ENCODE measurements around the gene NFYC.

NFYC gene

DNA sequence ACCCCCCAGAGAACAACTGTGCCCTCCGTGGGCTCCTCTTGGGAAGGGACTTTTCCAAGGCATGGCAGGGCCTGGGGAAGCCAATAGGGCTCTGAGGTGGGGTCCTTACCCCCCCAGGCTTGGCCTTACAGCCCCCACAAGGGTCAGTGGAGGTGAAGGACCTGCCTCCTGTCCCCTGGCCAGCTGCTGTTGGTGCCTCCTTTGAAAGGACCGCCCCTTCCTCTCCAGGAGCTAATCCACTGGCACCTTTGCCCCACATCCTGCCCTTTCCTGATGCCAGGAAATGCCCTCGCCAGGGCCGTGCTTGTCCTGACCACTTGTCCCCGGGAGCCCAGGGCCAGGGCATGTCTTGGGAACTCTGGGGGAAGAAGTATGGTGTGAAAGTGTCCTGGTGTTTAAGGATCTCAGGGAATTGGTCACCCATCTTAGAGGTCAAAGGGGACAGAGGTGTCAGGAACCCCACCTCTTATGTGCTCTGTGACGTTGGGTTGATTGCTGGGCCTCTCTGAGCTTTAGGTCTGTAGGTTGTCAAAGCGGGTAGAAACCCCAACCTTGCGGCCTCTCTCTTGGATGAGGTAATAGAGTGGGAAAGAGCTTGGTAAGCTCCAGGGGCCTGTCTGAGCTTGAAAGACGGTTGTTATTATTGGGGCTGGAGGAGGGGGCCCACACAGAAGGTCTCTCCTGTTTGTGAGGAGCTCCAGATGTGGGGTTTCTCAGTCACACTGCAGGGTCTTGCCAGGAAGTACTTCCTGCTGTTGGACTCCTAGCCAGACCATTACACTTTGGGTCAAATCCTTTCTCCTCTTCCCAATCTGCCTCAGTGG is 94.9 kb downstream of the NFYC start:
- TF ChIP-seq TAF1 (IDR thresholded peaks at IDR 0.05; ENCODE audit: borderline replicate concordance, insufficient read depth, low read length): no peak

DNA sequence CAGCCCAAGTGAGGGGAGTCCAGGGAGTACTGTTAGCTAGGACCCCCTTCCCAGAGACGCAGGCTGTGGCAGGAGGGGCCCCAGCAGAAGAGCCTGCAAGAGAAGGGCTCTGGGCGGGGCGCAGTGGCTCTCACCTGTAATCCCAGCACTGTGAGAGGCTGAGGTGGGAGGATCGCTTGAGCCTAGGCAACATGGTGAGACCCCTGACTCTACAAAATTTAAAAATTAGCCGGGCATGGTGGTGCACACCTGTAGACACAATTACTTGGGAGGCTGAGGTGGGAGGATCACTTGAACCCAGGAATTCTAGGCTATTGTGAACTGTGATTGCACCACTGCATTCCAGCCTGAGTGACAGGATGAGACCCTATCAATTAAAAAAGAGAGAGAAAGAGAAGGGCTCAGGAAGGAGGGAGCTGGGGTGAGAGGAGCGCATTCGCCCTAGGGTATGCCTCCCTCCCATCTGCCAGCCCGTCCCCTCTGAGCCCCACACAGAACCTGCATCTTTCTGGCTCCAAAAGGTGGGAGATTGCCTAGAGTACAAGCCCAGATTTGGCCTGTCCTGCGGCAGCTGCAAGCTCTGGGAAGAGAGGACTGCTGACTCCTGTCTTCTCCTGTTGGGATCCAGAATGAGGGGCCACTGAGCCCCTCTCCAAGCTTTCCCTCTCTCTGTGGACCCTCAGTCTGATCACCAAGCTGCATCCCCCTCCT is 95.6 kb downstream of the NFYC start:
- TF ChIP-seq FOXP2 (optimal IDR thresholded peaks at IDR 0.05; ENCODE audit: borderline replicate concordance, extremely low read depth, extremely low read length, insufficient read depth) (no peak), SIN3A (IDR thresholded peaks at IDR 0.05; ENCODE audit: borderline replicate concordance, insufficient read depth, low read length) (no peak), POLR2AphosphoS5 (IDR thresholded peaks at IDR 0.05; ENCODE audit: low read depth, low read length) (no peak), TAF1 (IDR thresholded peaks at IDR 0.05; ENCODE audit: borderline replicate concordance, insufficient read depth, low read length) (no peak)
- TF ChIP-seq, protein P1, sequence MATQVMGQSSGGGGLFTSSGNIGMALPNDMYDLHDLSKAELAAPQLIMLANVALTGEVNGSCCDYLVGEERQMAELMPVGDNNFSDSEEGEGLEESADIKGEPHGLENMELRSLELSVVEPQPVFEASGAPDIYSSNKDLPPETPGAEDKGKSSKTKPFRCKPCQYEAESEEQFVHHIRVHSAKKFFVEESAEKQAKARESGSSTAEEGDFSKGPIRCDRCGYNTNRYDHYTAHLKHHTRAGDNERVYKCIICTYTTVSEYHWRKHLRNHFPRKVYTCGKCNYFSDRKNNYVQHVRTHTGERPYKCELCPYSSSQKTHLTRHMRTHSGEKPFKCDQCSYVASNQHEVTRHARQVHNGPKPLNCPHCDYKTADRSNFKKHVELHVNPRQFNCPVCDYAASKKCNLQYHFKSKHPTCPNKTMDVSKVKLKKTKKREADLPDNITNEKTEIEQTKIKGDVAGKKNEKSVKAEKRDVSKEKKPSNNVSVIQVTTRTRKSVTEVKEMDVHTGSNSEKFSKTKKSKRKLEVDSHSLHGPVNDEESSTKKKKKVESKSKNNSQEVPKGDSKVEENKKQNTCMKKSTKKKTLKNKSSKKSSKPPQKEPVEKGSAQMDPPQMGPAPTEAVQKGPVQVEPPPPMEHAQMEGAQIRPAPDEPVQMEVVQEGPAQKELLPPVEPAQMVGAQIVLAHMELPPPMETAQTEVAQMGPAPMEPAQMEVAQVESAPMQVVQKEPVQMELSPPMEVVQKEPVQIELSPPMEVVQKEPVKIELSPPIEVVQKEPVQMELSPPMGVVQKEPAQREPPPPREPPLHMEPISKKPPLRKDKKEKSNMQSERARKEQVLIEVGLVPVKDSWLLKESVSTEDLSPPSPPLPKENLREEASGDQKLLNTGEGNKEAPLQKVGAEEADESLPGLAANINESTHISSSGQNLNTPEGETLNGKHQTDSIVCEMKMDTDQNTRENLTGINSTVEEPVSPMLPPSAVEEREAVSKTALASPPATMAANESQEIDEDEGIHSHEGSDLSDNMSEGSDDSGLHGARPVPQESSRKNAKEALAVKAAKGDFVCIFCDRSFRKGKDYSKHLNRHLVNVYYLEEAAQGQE (IDR thresholded peaks at IDR 0.05; ENCODE audit: insufficient read depth in 1 of 2, low read depth in 2 of 2, low read length in 2 of 2): no peak

DNA sequence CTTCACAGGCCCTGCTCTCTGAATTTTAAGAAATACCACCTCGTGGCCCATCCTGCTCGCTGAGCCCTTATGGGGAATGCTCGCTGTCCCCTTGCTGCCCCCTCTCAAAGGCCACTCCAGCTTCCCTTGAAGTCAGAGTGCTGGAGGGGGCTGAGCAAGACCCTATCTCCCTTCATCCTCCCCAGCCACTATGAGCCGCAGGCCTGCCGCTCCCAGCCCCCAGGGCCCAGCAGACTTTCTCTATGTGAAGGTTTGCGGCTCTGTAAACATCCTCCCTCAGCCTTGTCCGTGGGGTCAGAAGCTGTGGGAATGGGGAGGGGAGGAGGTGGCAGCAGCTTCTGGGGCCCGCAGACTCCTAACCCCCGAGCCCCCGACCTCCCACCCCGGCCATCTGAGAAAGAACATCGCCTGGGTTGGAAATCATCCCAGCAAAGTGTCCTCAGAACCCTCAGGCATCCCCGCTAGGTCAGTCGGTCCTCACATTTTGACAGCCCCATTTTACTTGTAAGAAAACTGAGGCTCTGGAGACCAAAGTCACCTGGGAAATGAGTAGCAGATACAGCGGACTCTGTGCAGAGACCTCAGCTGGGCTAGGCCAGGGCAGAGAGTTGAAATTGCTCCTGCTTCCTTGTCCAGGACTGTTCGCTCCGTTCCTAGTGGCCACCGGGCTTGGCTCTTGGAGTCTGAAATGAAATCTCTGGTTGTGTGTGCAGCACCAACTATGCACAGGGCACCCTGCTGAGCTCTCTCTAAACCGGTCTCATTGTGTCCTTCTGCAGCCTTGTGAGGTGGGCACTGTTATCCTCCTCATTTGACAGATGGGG is 96.4 kb downstream of the NFYC start:
- no peak for TF ChIP-seq TAF1 (IDR thresholded peaks at IDR 0.05; ENCODE audit: borderline replicate concordance, insufficient read depth, low read length)
- no peak for TF ChIP-seq SIN3A (IDR thresholded peaks at IDR 0.05; ENCODE audit: borderline replicate concordance, insufficient read depth, low read length)
- no peak for TF ChIP-seq FOXP2 (optimal IDR thresholded peaks at IDR 0.05; ENCODE audit: borderline replicate concordance, extremely low read depth, extremely low read length, insufficient read depth)
- TF ChIP-seq, protein P1 (IDR thresholded peaks at IDR 0.05; ENCODE audit: insufficient read depth in 1 of 2, low read depth in 2 of 2, low read length in 2 of 2): no peak
- TF ChIP-seq POLR2AphosphoS5 (IDR thresholded peaks at IDR 0.05; ENCODE audit: low read depth, low read length): no peak

- no peak for TF ChIP-seq FOXP2 (optimal IDR thresholded peaks at IDR 0.05; ENCODE audit: borderline replicate concordance, extremely low read depth, extremely low read length, insufficient read depth)
- no peak for TF ChIP-seq SIN3A (IDR thresholded peaks at IDR 0.05; ENCODE audit: borderline replicate concordance, insufficient read depth, low read length)
- no peak for TF ChIP-seq TAF1 (IDR thresholded peaks at IDR 0.05; ENCODE audit: borderline replicate concordance, insufficient read depth, low read length)
- no peak for TF ChIP-seq POLR2AphosphoS5 (IDR thresholded peaks at IDR 0.05; ENCODE audit: low read depth, low read length)
- TF ChIP-seq, protein P1 (IDR thresholded peaks at IDR 0.05; ENCODE audit: insufficient read depth in 1 of 2, low read depth in 2 of 2, low read length in 2 of 2): no peak
These were observed 97.2 kb downstream of the NFYC start for GRCh38 chr1:40788561-40789341.

DNA sequence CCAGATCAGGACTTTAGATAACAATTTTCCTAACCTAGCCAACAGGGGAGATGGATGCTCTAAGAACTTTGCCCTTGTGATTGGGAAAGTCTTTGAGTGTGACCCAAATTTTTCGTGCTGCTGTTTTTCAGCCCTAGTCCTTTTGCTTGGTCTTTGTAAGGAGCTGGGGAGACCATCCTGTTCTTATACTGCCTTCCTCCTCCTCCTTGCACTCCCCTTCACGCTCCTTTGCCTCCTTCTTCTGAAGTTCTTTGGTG is 97.8 kb downstream of the NFYC start:
- no peak for TF ChIP-seq POLR2AphosphoS5 (IDR thresholded peaks at IDR 0.05; ENCODE audit: low read depth, low read length)
- TF ChIP-seq, protein P1 (IDR thresholded peaks at IDR 0.05; ENCODE audit: insufficient read depth in 1 of 2, low read depth in 2 of 2, low read length in 2 of 2): no peak
- no peak for TF ChIP-seq FOXP2 (optimal IDR thresholded peaks at IDR 0.05; ENCODE audit: borderline replicate concordance, extremely low read depth, extremely low read length, insufficient read depth)
- TF ChIP-seq SIN3A (IDR thresholded peaks at IDR 0.05; ENCODE audit: borderline replicate concordance, insufficient read depth, low read length): no peak
- TF ChIP-seq TAF1 (IDR thresholded peaks at IDR 0.05; ENCODE audit: borderline replicate concordance, insufficient read depth, low read length): no peak

All from PFSK-1 (cell line).